ENCODE data around the gene SRD5A1.
"Not testable (repeated sequence)": the region's sequence is repeated elsewhere in the genome, so short reads cannot be mapped to it uniquely, and the experiment has no call there.

Gene SRD5A1

DNA sequence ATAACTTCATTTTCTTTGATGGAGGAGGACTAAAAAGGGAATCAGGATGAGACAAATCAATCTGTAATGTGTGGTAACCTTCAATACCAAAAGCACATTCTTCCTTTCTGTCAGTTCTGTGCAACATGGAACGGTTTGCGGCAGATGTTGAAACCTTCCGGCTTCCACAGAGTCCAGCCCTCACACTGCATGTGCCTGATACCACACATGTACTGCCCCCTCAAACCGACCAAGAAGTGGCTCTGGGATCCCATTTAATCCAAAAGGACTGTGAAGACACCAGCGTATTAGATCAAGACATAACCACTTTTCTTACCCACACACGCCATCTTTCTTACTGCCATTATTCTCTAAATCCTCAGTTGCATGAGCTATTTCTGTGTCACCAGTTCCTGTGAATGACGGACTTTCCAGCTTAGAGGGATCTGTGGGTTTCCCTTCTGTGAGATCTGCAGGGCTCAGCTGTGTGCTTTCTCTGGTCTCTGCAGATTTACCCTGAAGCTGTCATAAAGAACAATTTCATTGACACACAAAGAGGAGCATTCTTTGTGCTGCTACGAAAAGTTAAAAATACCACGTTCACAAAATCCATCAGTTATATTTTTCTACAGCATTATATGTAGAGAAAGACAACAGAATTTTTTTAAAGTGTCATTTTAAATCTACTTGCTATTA, 26.2 kb upstream of the SRD5A1 start:
- no peak for DNase-seq

DNA sequence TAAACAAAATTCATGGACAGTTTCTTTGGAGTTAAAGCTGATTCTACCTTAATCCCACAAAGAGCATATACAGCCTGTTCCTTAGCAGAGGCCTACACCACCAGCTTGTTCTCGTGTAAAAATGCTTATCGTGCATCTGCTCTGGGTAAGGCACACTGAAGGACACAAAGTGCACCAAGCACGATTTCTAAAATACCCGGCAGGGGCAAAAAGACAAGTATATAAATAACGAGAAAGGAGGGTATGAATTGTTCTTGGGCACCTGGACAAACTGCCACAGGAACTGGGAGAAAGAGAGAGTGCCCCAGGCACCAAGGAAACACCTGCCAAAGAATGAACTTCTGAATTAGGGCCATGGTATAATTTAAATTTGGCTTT, 25.7 kb upstream of the SRD5A1 start:
- no peak for DNase-seq

DNA sequence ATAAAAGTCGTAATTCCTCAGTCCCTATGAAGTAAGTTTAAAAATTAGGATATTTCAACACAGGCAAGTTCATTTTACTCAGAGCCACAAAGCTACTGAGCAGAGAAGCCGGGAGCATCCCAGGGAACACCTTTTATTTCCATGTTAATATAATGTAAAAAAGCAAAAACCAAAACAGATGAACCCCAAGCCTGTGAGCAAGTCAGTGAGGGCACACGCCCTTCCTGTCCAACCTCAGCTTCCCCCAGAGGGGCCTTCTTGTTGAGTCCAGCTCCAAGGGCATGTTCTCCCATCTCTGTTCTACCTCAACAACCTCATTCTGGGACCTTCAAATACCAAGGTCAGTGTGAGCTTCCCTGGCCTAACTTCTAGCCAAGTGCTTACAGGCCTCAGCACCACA, 25.2 kb upstream of the SRD5A1 start:
- DNase-seq, result no peak

DNA sequence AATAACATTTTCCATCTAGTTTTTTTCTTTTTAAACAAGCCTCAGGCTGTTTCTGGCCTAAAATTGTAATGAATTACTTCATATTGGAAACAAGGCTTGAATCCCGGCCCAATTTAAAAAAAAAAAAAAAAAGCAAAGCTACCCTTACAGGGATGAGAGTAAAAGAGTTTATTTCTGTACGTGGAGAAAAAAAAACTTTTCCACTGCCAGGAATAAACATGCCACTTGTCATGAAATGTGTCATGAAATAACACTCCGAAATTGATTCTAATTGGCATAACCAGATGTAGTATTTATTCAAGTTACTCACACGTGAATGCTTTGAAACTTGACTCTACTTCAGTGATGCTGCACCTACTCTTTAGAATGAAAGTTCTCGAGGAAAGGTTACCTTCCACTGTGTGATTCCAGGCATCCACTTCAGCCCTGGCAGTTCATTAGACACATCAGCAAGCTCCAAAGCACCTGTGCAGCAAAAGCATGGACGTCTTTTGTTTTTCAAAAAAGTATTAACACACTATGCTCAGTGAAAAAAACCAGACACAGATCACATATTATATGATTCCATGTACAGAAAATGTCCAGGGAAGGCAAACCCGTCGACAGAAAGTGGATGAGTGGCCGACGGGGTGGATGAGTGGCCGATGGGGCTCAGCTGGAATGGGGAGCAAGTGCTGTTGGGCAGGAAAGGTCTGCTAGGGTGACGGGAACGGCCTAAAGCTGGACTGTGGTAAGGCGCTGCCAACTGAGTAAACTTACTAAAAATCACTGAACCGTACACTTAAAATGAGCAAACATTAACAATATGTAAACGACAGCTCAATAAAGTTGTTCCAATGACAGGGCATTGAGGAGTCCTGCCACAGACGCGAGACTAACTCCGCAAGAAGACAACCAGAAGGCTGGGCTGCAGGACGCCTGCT, 21.6 kb upstream of the SRD5A1 start:
- DNase-seq, result no peak

DNA sequence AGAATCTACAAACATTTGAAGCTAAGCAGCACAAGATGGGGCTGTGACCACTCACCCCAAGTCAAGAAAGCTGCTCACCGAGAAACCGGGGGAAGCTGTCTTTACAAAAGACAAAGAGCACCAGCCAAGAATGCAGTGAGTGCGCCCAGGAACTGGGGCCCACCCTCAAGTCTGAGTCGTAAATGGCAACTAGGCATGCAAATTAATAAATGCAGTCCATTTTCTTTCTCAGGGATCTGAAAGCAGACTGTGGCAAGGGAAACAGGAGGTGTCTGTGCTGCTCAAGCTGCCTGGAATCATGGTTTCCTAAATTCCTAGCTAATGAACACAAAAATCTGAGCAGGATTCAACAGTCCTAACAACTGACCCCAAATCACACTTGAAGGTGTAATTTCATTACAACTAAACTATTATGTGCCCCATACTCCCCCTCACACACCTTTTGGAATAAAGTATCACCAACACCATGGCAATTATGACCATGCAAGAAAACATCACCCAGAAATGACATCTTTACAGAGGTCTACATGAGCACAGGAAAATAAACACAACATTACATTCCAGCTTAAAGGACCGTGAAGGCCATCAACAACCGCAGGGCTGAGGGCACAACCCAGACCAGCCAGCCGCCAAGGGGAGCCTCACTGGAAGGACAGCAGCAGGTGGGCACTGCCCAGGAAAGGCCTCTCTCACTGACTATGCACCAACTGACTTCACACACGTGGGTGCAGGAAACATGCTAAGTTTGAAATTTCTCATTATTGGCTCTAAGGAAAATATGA, 18.0 kb upstream of the SRD5A1 start:
- no peak for DNase-seq

DNA sequence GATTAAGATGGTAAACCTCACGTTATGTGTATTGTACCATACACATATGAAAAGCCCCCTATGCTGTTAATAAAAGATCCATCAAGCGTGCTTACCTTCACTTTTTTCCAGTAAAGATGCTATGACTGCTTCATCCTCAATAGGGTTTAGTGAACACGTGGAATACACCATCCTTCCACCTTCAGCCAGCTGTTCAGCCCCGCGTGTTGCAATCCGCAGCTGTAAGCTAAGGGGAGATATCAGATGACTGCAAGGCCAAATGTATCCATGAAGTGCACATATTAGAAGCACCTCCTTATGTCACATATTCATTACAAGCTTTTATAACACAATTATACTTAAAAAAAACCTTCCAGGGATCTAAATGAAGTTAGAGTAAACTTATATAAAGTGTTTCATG, 16.6 kb upstream of the SRD5A1 start:
- DNase-seq, result no peak

DNA sequence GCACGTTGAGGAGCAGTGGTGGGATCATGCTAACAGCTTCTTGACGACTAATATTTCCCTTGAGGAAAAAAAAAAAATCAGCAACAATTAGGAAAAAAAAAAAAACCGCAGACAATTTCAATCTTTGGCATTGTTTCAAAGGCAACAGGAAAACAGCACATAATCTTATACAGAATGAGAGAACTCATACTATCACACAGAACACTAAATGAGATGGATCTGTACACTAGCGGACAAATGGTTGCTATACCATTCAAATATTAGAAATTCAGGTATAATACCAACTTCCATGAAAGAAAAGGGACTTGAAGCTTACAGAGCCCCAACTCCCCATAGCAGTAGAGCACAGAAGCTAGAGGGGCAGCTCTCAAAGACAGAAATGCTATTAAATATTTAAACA, 10.0 kb upstream of the SRD5A1 start:
- DNase-seq, result no peak

DNA sequence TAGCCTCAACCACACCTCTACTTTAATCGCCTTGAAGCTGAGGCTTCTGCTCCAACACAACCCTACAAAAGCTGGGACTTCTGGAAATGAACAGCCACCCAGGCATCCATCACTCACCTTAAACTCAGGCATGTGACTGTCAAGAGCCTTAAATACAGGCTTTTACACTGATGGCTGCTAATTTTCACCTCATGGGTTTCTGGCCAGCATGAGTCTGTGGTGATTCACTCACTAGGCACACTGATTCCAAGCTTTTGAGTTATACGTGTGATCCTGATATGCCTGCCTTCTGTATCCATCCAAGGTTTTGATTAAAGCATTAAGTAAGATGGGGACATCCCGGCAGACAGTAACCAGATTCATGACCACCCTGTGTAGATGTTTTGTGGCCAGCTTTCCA, 9.3 kb upstream of the SRD5A1 start:
- no peak for DNase-seq

DNA sequence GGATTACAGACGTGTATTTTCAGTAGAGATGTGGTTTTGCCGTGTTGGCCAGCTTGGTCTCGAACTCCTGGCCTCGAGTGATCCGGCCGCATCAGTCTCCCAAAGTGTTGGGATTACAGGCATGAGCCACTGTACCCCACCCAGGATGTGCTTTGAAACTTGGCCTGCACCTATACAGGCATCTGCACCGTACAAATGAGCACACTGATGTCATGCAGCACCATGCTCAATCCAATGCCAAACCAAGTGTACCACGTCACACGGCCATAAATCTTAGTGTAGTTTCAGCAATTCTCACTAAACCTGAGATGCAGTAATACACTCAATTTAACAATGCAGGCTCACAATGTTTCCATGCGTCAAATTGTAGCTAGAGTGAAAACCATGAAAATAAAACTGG, 6.7 kb upstream of the SRD5A1 start:
- no peak for DNase-seq

DNA sequence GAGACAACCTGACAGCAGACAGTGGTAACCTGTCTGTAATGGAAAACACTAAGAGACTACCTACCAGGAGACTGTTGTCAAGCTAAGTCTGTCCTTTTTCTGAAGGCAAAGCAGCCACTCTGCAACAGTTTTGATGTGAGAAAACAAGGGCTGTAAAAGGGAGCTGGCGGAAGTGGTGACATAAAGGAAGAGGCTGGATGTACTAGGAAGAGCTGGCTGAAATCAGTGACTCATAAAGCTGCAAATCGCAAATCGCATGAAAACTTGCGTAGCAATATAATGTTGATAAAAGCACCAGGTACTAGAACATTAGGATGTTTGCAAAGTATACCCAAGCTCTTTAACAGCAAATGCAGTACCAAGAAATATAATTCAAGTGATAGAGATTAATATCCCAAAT, 1.8 kb upstream of the SRD5A1 start:
- DNase-seq, result no peak

DNA sequence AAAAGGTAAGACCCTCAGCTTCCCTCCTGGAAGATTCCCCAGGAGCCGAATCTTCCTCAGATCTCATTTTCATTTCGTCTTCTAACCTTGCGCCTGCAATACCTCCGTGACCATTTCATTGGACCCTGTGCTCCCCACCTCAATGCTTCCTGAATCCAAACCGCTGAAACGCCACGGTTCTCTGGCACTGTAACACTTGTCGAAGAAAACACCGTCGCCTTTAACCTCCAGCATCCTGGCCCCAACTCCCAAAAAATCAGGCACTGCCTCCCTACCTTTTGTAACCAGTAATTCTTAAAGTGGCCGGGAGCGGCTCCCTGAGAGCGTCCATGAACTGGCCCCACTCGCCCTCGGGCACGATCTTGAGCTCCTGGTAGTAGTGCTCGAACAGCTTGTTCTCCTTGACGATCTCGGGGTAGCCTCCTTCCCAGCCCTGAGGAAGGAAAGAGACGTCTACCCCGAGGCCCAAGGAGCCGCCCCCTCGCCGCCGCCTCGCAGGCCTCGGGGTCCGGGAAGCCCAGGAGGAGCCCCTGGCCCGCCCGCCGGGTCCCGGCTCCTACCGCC, 834 bp upstream of the SRD5A1 start:
- DNase-seq, result peak; percentile 5

DNA sequence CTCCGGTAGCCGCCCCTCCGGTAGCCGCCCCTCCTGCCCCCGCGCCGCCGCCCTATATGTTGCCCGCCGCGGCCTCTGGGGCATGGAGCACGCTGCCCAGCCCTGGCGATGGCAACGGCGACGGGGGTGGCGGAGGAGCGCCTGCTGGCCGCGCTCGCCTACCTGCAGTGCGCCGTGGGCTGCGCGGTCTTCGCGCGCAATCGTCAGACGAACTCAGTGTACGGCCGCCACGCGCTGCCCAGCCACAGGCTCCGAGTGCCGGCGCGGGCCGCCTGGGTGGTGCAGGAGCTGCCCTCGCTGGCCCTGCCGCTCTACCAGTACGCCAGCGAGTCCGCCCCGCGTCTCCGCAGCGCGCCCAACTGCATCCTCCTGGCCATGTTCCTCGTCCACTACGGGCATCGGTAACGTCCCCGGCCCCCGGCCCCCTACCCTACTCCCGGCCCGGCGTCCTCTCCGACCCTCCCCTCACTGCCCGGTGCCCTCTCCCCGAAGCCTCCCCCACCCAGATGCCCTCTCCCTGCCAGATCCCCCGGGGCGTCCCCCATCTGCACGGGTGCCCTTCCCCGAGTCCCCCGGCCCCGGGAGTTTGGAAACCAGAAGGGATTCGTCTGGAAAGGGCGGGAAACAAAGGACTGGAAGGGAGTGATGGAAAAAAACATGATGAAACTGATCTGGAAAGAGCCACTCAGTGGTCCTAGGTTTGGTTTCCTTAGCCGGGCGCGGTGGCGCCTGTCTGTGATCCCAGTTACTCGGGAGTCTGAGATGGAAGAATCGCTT, 417 bp downstream of the SRD5A1 start:
- peak; percentile 70 for DNase-seq

DNA sequence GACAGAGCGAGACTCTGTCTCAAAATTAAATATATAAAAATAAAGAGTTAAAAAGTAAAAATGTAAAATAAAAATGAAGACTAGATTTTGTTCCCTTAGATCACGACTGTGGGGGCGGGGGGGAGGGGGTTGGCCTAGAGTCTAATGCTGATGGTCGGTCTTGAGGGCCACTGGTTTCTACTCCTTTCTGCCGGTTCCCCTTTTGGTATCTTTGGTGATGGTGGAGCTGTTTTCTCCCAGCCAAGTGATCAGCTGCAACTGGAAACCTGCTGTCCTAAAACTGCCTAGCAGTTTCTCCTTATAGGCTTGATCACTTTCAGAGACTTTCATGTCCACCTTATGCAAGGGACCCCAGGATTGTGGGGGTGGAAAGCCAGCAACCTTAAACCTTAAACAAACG, 1.1 kb downstream of the SRD5A1 start:
- no peak for DNase-seq

DNA sequence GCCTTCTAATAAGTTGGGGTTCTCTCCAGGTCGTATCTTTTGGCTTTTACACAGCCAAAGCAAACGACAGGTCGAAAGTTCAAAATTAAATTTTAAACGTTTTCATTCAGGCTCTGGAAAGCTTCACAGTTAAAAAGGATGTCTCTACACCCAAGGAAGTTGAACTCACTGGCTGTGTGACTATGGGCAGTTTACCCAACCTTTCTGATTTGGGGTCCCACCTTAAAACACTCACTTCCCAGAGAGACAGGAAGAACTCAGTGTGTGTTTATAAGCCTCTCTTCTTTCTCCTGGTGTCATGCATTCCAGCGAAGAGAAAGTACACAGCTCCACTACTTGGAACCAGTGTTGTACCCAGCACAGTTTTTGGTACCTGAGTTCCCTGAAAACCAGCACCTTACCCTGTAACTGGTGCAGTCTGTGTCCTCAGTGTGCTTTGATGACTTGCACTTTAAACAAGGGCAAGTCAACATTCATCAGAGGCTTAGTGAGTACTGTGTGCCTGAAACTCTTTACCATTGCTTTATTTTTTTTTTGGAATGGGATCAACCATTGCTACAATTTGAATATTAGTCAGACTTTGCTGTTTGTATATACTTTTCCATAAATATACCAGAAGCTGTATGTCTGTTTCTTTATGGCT, 1.7 kb downstream of the SRD5A1 start:
- DNase-seq, result no peak

DNA sequence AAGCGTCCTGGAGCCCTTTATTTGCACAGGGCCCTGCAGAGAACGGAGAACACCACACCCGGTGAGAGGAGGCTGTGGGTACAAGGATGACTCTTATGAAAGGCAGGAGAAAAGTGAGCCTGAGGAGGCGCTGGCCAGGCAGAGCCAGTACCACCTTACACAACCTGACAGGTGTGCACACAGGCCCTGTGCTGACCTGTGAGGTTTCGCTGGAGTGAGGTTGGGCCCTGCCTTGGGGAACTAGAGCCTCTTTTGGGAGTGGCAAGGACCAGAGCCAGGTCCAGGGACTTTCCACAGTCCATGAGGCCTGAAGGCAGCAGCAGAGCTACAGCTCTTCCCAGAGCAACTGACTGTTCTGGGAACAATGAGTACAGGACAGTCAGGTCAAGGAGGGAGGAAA, 3.1 kb downstream of the SRD5A1 start:
- DNase-seq, result no peak

DNA sequence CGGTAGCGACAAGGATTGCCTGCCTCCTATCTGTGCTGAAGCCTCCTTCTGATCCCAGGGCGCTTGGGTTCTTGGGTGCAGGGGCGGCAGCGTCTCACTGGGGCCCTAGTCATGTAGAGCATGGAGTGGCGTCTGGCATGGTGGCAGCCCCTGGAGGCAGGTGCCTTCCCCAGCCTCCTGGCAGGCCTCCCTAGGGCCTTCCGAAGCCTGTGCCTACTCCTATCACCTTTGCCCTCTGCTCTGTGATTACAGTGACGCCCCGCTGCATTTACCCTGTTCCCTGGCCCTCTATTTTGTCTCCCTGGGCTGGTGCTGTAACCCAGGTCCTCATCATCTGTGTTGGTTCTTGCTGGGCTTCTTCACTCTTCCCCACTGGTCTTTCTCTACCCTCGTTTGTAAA, 3.8 kb downstream of the SRD5A1 start:
- DNase-seq, result no peak

DNA sequence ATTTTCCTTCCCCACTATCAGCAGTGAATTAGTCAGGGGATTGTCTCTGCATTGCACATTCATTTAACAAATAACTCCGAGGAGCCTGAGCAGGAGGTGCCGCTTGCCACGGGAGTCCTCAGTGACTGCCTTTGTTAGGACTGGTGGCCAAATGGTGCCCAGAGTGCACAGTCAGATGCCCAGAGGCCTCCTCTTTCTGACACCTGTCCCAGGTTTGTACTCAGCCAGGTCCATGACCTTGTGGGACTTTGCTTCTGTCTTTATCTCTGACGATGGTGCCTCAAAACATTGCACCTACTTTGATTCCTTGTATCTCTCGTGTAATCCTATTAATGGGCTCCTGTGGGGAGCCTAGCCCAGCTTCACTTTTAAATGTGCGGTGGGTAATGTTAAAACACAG, 4.3 kb downstream of the SRD5A1 start:
- no peak for DNase-seq

DNA sequence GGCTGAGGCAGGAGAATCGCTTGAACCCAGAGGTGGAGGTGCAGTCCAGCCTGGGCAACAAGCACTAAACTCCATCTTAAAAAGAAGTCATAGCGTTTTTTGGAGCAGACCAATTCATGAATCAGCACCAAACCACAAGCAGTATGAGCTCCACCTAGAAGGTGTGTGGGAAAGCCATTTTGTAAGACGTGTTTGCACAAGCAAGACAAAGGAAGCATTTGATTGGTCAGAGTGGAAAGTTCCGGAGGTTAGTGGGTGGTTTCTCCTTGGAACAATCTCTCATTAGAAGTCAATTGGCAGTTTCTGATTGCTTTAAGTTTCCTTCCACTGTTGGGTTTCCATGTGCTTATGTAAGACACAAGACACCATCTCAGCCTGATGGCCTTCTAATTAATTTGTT, 5.0 kb downstream of the SRD5A1 start:
- no peak for DNase-seq

DNA sequence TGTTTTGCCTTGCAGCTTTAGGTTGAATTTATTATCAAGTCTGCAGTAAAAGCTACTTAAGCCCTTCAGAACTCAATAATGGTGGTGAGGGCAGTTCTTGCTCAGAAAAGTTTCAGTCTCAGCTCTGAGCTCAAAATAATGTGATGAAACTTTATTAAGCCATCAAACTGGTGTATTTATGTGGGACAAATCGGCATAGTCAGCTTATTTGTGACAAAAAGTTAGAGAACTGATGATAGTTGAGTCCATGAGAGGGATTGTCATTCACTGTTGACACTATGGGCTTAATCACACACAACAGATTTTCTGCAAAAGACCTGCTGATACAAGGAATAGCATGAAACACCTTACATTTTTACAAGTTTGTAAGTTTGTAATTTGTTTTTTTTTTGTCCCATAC, 9.4 kb downstream of the SRD5A1 start:
- no peak for DNase-seq

DNA sequence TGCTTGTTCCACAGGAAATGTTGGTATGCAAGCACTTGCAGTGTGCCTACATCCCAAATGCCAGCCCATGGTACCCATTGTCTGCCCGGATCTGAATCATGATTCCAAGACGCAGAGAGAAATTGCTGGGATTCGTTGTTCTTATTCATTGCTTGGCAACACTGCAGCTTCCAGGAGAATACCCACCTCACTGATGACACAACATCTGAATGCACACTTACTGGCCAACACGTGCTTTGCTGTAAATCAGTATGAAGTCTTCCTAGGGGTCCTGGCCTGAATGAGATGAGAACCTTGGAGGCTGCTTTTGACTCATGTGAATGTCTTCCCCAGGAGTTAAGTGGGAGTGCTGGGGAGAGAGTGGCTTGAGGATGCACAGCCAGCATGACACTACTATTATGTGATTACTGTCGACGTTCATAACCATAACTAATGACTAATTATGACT, 11.6 kb downstream of the SRD5A1 start:
- DNase-seq, result no peak

DNA sequence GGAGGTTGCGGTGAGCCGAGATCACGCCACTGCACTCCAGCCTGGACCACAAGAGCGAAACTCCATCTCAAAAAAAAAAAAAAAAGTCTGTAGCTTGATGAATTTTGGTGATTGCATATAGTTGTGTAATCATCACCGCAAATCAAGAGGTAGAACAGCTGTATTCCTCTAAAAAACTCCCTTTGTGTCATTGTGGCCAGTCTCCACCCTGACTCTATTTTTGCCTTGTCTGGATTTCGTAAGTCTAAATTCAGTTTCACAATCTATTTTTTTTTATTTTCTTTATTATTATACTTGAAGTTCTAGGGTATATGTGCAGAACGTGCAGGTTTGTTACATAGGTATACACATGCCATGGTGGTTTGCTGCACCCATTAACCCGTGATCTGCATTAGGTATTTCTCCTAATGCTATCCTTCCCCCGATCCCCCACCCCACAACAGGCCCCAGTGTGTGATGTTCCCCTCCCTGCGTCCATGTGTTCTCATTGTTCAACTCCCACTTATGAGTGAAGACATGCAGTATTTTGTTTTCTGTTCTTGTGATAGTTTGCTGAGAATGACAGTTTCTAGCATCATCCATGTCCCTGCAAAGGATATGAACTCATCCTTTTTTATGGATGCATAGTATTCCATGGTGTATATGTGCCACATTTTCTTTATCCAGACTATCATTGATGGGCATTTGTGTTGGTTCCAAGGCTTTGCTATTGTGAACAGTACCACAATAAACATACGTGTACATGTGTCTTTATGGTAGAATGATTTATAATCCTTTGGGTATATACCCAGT, 12.5 kb downstream of the SRD5A1 start:
- not testable (repeated sequence) for DNase-seq

Data from KG1 (cell line).